Stomach (tissue), 9 donors: ENCODE data around the gene ETS1. TPM values are rescaled to one million over a fixed set of nuclear protein-coding genes. Genes with fewer than 3 reads are reported as not detected.

Experiments
- DNase-seq, 2 donors: peaks; one replicate each; pipeline versions ENCODE4 v3.0.0 to v3.0.0-alpha.2; 2013 to 2019
- H3K27ac ChIP-seq, 5 donors: fragments of 200-600 bp in 4 of 5; sonication (generic) in 4 of 5; one replicate each; pipeline ENCODE4 v1.5.1; 2013 to 2019; ENCODE audit warnings: mild to moderate bottlenecking in 1 of 5, moderate library complexity in 1 of 5
- H3K27me3 ChIP-seq, 3 donors: fragments of 200-600 bp; sonication (generic); one replicate each; pipeline ENCODE4 v1.5.1; 2017 to 2019; ENCODE audit warnings: mixed run types in 1 of 3
- H3K36me3 ChIP-seq, 4 donors: fragments of 200-600 bp; sonication (generic); 1 replicate in 3 of 4; 2 replicates in 1 of 4; pipeline ENCODE4 v1.5.1; 2016 to 2019
- H3K4me1 ChIP-seq, 4 donors: fragments of 200-600 bp; sonication (generic); one replicate each; pipeline ENCODE4 v1.5.1; 2016 to 2019
- H3K4me3 ChIP-seq, 4 donors: fragments of 200-600 bp; sonication (generic) in 3 of 4; one replicate each; pipeline ENCODE4 v1.5.1; 2016 to 2019; ENCODE audit warnings: mild to moderate bottlenecking in 1 of 4
- H3K9me3 ChIP-seq, 4 donors: fragments of 200-600 bp; sonication (generic); one replicate each; pipeline ENCODE4 v1.5.1; 2016 to 2019
- CTCF ChIP-seq, 7 experiments: fragments of 450-650 bp in 4 of 7; fragments of 200-600 bp in 3 of 7; sonication (generic) in 3 of 7; IDR thresholded peaks; one replicate each; pipeline ENCODE4 v1.5.1; 2016 to 2019; ENCODE audit warnings: antibody characterized with exemption in 7 of 7, control low read depth in 2 of 7, mild to moderate bottlenecking in 1 of 7
- EP300 ChIP-seq: sonication (generic); formaldehyde crosslinking; IDR thresholded peaks from one replicate; pipeline ENCODE4 v1.6.1; 2017; ENCODE audit warnings: antibody characterized with exemption
- POLR2A ChIP-seq, 4 donors: fragments of 450-650 bp; IDR thresholded peaks; one replicate each; pipeline ENCODE4 v1.6.1; 2016; ENCODE audit warnings: antibody characterized with exemption in 4 of 4, control low read depth in 2 of 4, mild to moderate bottlenecking in 1 of 4, moderate library complexity in 1 of 4
- POLR2AphosphoS5 ChIP-seq, 3 donors: sonication (generic); formaldehyde crosslinking; IDR thresholded peaks; one replicate each; pipeline ENCODE4 v1.6.1; 2016; ENCODE audit warnings: antibody characterized with exemption in 3 of 3
- WGBS, 5 donors: extraction: QIAGEN DNeasy Blood & Tissue Kit in 3 of 5; methylation state at CpG; one replicate each; pipeline versions ENCODE4 v1.1.5 to v1.1.7; 2013 to 2018; 5-methylcytosine and 5-hydroxymethylcytosine counted together
- intact Hi-C: fragments of 100-400 bp; cut with DNase I; formaldehyde crosslinking; loops from one replicate; pipeline ENCODE4 v1.15.1; 2023; ENCODE audit warnings: low total_unique reads
- polyA plus RNA-seq, 3 donors: library from polyadenylated mRNA; stranded (reverse); fragments of 200-250 nt; gene quantifications; one replicate each; pipeline ENCODE4 v1.2.3, GENCODE V29; 2013
- total RNA-seq, 5 donors: library from RNA; depleted of rRNA; stranded (reverse); fragments of >200 nt; gene quantifications; one replicate each; pipeline versions ENCODE4 v1.1.0 to v1.2.3, GENCODE V29; 2014 to 2016
- donor health status: healthy with polysubstance abuse.
- donor health status: Bipolar disorder and iron deficiency.
- donor health status: healthy.

Gene ETS1
- total and polyA plus RNA-seq, 8 donors, result 7.0 to 72.5 (median 22.5) TPM

GRCh38 chr11:128595775-128596174, 8.4 kb upstream of the ETS1 start:
- Histone ChIP-seq H3K4me1 (no peaks in the 10 kb centered on the region), H3K9me3 (no peaks in the 10 kb centered on the region), H3K36me3 (no peaks in the 10 kb centered on the region), H3K27ac (no peak overlapping the region), H3K27me3 (peaks cover 0 to 12% (median 0%) of the 10 kb centered on the region in 3 donors), H3K4me3 (no peak overlapping the region)
- intact Hi-C loops, result no loop called here
- WGBS, 5 donors, result 78 to 94% (median 90%) methylated on average over 3 of the region's 3 CpGs
- TF ChIP-seq CTCF (IDR thresholded peaks at IDR 0.05) (no peak), POLR2AphosphoS5 (IDR thresholded peaks at IDR 0.05) (no peak), POLR2A (IDR thresholded peaks at IDR 0.05) (no peak), EP300 (no peak)
- no peak for DNase-seq

- no peak overlapping the region for H3K4me3 ChIP-seq
- intact Hi-C loops, result no loop called here
- no peak for DNase-seq
These were observed 7.9 kb upstream of the ETS1 start for GRCh38 chr11:128595221-128595620.

GRCh38 chr11:128594226-128594625, 6.9 kb upstream of the ETS1 start:
- Histone ChIP-seq H3K27ac (no peak overlapping the region), H3K4me1 (no peaks in the 10 kb centered on the region), H3K27me3 (peaks cover 0 to 12% (median 0%) of the 10 kb centered on the region in 3 donors), H3K4me3 (no peak overlapping the region), H3K36me3 (no peaks in the 10 kb centered on the region), H3K9me3 (no peaks in the 10 kb centered on the region)
- DNase-seq, result no peak
- WGBS, 5 donors, result 40 to 70% (median 68%) methylated on average over 1 of the region's 1 CpG
- intact Hi-C loops, result no loop called here
- no peak for TF ChIP-seq POLR2A (IDR thresholded peaks at IDR 0.05)
- TF ChIP-seq CTCF (IDR thresholded peaks at IDR 0.05), result no peak
- TF ChIP-seq POLR2AphosphoS5 (IDR thresholded peaks at IDR 0.05), result no peak
- TF ChIP-seq EP300, result no peak

More at GRCh38 chr11:128595221-128595620, 7.9 kb upstream of the ETS1 start:
- TF ChIP-seq POLR2AphosphoS5 (IDR thresholded peaks at IDR 0.05), result no peak
- no peak for TF ChIP-seq POLR2A (IDR thresholded peaks at IDR 0.05)
- no peak overlapping the region for H3K27ac ChIP-seq
- no peaks in the 10 kb centered on the region for H3K4me1 ChIP-seq
- no peaks in the 10 kb centered on the region for H3K36me3 ChIP-seq
- WGBS, 5 donors, result 46 to 60% (median 54%) methylated on average over 3 of the region's 3 CpGs
- peaks cover 0 to 12% (median 0%) of the 10 kb centered on the region in 3 donors for H3K27me3 ChIP-seq
- H3K9me3 ChIP-seq, result no peaks in the 10 kb centered on the region

- 61 to 69% (median 65%) methylated on average over 4 of the region's 4 CpGs for WGBS, 5 donors
- TF ChIP-seq POLR2A (IDR thresholded peaks at IDR 0.05), result no peak
- no peak for TF ChIP-seq POLR2AphosphoS5 (IDR thresholded peaks at IDR 0.05)
- no peak for TF ChIP-seq EP300
- no peak for TF ChIP-seq CTCF (IDR thresholded peaks at IDR 0.05)
- H3K27me3 ChIP-seq, result peaks cover 0 to 12% (median 0%) of the 10 kb centered on the region in 3 donors
- no peaks in the 10 kb centered on the region for H3K4me1 ChIP-seq
- H3K36me3 ChIP-seq, result no peaks in the 10 kb centered on the region
- H3K4me3 ChIP-seq, result no peak overlapping the region
- H3K9me3 ChIP-seq, result no peaks in the 10 kb centered on the region
- intact Hi-C loops, result no loop called here
- no peak for DNase-seq
- no peak overlapping the region for H3K27ac ChIP-seq
These were observed 5.9 kb upstream of the ETS1 start for GRCh38 chr11:128593281-128593680.

- Histone ChIP-seq H3K36me3 (no peaks in the 10 kb centered on the region), H3K27me3 (peaks cover 0 to 15% (median 0%) of the 10 kb centered on the region in 3 donors), H3K27ac (no peak overlapping the region), H3K9me3 (no peaks in the 10 kb centered on the region), H3K4me1 (no peaks in the 10 kb centered on the region), H3K4me3 (no peak overlapping the region)
- no peak for DNase-seq
- intact Hi-C loops, result no loop called here
- TF ChIP-seq EP300 (no peak), CTCF (IDR thresholded peaks at IDR 0.05) (no peak), POLR2AphosphoS5 (IDR thresholded peaks at IDR 0.05) (no peak), POLR2A (IDR thresholded peaks at IDR 0.05) (no peak)
- WGBS, 5 donors, result 45 to 68% (median 48%) methylated on average over 7 of the region's 7 CpGs
These were observed 5.1 kb upstream of the ETS1 start for GRCh38 chr11:128592454-128592853.
